KG1 (cell line): ENCODE measurements around the gene DPYSL5.

ENCODE experiments used
- DNase-seq: peaks from one replicate; lab custom pipeline; 2025; lab: John Stamatoyannopoulos, UW

DPYSL5 gene

GRCh38 chr2:26994983-26995382 lies 147.1 kb downstream of the DPYSL5 start:
- no peak for DNase-seq

GRCh38 chr2:26997394-26997793 lies 149.5 kb downstream of the DPYSL5 start:
- no peak for DNase-seq

- no peak for DNase-seq
Measured at GRCh38 chr2:26998323-26998722, 150.4 kb downstream of the DPYSL5 start.
